Adrenal gland (tissue), 12 donors: ENCODE data around the gene PNPLA3. TPM values are rescaled to one million over a fixed set of nuclear protein-coding genes. Genes with fewer than 3 reads are reported as not detected.

Experiments used
- DNase-seq, 7 donors: peaks; one replicate each; pipeline ENCODE4 v3.0.0-alpha.2; 2019 to 2020
- H3K27ac ChIP-seq, 5 donors: fragments of 200-600 bp; sonication (generic) in 4 of 5; 1 replicate in 3 of 5; 2 replicates in 2 of 5; pipeline versions ENCODE4 v1.5.1 to v1.8.0; 2016 to 2020; ENCODE audit warnings: mild to moderate bottlenecking in 1 of 5
- H3K27me3 ChIP-seq: fragments of 200-600 bp; 2 replicates; pipeline ENCODE4 v1.8.0; 2021
- H3K36me3 ChIP-seq, 2 donors: fragments of 200-600 bp; replicated peaks in 1 of 2; 1 replicate in 1 of 2; 2 replicates in 1 of 2; pipeline versions ENCODE4 v1.5.1 to v1.8.0; 2018 to 2022
- H3K4me1 ChIP-seq, 2 donors: fragments of 200-600 bp; replicated peaks in 1 of 2; 1 replicate in 1 of 2; 2 replicates in 1 of 2; pipeline versions ENCODE4 v1.5.1 to v1.8.0; 2018 to 2021
- H3K4me3 ChIP-seq, 4 donors: fragments of 200-600 bp; sonication (generic) in 3 of 4; one replicate each; pipeline ENCODE4 v1.5.1; 2016 to 2018
- H3K9me3 ChIP-seq, 3 donors: fragments of 200-600 bp; sonication (generic) in 1 of 3; replicated peaks in 1 of 3; 1 replicate in 2 of 3; 2 replicates in 1 of 3; pipeline versions ENCODE4 v1.5.1 to v1.8.0; 2016 to 2021
- POLR2A ChIP-seq, 2 donors: fragments of 450-650 bp; IDR thresholded peaks; one replicate each; pipeline ENCODE4 v1.6.1; 2017; ENCODE audit warnings: antibody characterized with exemption in 2 of 2, mild to moderate bottlenecking in 2 of 2, moderate library complexity in 1 of 2
- WGBS, 4 donors: extraction: QIAGEN DNeasy Blood & Tissue Kit in 2 of 4; methylation state at CpG; one replicate each; pipeline versions ENCODE4 v1.1.5 to v1.1.7; 2013 to 2017; 5-methylcytosine and 5-hydroxymethylcytosine counted together
- intact Hi-C, 2 donors: fragments of 100-400 bp; cut with DNase I; formaldehyde crosslinking; loops; one replicate each; pipeline versions ENCODE4 v1.14.1 to v1.15.0; 2022 to 2023
- polyA plus RNA-seq, 3 donors: library from polyadenylated mRNA; stranded (reverse); fragments of 200-250 nt in 2 of 3; fragments of 350-450 nt in 1 of 3; fragmentation: Illumina TruSeq in 1 of 3; extraction: RNeasy Lipid Tissue Mini Kit (QIAGEN cat#74804) in 1 of 3; gene quantifications; one replicate each; pipeline ENCODE4 v1.2.3, GENCODE V29; 2013 to 2014
- total RNA-seq, 9 donors: library from RNA; depleted of rRNA in 4 of 9; stranded (reverse); fragments of >200 nt in 4 of 9; fragments of 120-200 nt in 1 of 9; fragmentation: NEBNext Ultra II Directional in 1 of 9; extraction: Animal tissue kit (Norgen Biotek cat#: 25700) in 1 of 9; gene quantifications; one replicate each; pipeline versions ENCODE4 v1.1.0 to v1.2.4, GENCODE V29; 2013 to 2023
- TF ChIP-seq, protein P1 (sequence below), 6 experiments: fragments of 450-650 bp in 4 of 6; fragments of 200-600 bp in 2 of 6; sonication (generic) in 1 of 6; IDR thresholded peaks; 1 replicate in 5 of 6; 2 replicates in 1 of 6; pipeline versions ENCODE4 v1.5.1 to v1.8.0; 2016 to 2021; ENCODE audit warnings: antibody characterized with exemption in 6 of 6, mild to moderate bottlenecking in 2 of 6, moderate library complexity in 1 of 6
- donor health status: healthy with polysubstance abuse.
- donor health status: Bipolar disorder and iron deficiency.
- donor health status: DM: yes; HTN: yes; CAD: no.
- donor health status: DM: no; HTN: no; CAD: no.
- donor health status: DM: no; HTN: no; CAD: no.
- donor health status: DM: yes; HTN: yes; CAD: no.

The PNPLA3 gene
- total and polyA plus RNA-seq, 12 donors: 0.15 to 4.4 (median 0.42) TPM; not detected in 1

DNA sequence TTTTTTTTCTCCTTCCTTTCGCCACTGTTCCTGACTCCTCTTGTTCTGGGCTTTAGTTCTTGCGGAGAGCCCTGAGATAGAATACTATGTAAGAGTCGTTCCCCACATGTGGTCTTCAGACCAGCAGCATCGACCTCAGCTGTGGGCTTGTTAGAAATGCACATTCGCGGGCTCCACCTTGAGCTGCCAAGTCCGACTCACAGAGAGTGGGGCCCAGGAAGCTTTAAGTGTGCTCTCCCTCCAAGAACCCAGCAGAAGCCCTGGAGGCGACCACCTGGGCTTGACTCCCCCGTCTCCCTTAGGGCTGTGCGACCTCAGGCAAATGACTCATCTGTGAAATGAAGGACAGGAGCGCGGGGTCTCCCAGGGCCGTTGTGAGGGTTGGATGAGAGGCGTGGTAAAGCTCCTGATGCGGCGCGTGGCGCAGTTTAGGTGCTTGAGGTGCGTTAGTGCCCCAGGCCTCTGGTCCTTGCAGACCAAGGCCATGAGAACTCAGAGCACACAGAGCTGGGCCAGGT lies 50.5 kb downstream of the PNPLA3 start:
- 77 to 82% (median 80%) methylated on average over 19 of the region's 19 CpGs for WGBS, 4 donors
- H3K36me3 ChIP-seq: peaks cover 0 to 78% of the 10 kb centered on the region in 2 donors

DNA sequence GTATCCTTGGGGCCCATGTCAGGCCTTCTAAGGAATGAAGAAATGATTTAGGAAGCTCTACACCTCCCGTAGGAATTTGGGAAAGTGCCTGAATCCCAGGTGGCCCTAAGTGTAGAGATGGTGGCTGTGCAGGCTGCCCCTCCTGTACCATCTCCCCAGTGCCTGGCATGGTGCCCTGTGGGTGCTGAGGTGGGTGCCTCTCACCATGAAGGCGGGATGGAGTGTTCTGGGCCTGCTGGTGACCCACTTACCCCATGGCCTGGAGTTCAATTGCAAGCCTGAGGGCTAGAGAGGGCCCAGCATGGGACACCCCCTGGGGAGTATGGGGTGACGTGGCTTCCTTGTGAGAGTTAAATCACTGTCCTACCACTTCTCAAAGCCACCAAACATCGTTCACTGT lies 51.4 kb downstream of the PNPLA3 start:
- no peaks in the 10 kb centered on the region for H3K9me3 ChIP-seq
- no peak overlapping the region for H3K27ac ChIP-seq
- intact Hi-C loops: no loop called here
- no peaks in the 10 kb centered on the region for H3K27me3 ChIP-seq
- DNase-seq: no peak
- no peaks in the 10 kb centered on the region for H3K4me1 ChIP-seq
- no peak overlapping the region for H3K4me3 ChIP-seq
- no peak for TF ChIP-seq POLR2A (IDR thresholded peaks at IDR 0.05)
- TF ChIP-seq, protein P1, sequence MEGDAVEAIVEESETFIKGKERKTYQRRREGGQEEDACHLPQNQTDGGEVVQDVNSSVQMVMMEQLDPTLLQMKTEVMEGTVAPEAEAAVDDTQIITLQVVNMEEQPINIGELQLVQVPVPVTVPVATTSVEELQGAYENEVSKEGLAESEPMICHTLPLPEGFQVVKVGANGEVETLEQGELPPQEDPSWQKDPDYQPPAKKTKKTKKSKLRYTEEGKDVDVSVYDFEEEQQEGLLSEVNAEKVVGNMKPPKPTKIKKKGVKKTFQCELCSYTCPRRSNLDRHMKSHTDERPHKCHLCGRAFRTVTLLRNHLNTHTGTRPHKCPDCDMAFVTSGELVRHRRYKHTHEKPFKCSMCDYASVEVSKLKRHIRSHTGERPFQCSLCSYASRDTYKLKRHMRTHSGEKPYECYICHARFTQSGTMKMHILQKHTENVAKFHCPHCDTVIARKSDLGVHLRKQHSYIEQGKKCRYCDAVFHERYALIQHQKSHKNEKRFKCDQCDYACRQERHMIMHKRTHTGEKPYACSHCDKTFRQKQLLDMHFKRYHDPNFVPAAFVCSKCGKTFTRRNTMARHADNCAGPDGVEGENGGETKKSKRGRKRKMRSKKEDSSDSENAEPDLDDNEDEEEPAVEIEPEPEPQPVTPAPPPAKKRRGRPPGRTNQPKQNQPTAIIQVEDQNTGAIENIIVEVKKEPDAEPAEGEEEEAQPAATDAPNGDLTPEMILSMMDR (IDR thresholded peaks at IDR 0.05): no peak
- 67 to 91% (median 76%) methylated on average over 1 to 4 of the region's 4 CpGs for WGBS, 4 donors
- H3K36me3 ChIP-seq: peaks cover 0 to 84% of the 10 kb centered on the region in 2 donors

More for the DNA sequence above, 50.5 kb downstream of the PNPLA3 start:
- H3K27me3 ChIP-seq: no peaks in the 10 kb centered on the region
- no peak overlapping the region for H3K4me3 ChIP-seq
- H3K9me3 ChIP-seq: no peaks in the 10 kb centered on the region
- intact Hi-C loops: no loop called here
- H3K4me1 ChIP-seq: no peaks in the 10 kb centered on the region
- H3K27ac ChIP-seq: no peak overlapping the region
- DNase-seq: no peak
- TF ChIP-seq, protein P1 (IDR thresholded peaks at IDR 0.05): no peak
- no peak for TF ChIP-seq POLR2A (IDR thresholded peaks at IDR 0.05)

DNA sequence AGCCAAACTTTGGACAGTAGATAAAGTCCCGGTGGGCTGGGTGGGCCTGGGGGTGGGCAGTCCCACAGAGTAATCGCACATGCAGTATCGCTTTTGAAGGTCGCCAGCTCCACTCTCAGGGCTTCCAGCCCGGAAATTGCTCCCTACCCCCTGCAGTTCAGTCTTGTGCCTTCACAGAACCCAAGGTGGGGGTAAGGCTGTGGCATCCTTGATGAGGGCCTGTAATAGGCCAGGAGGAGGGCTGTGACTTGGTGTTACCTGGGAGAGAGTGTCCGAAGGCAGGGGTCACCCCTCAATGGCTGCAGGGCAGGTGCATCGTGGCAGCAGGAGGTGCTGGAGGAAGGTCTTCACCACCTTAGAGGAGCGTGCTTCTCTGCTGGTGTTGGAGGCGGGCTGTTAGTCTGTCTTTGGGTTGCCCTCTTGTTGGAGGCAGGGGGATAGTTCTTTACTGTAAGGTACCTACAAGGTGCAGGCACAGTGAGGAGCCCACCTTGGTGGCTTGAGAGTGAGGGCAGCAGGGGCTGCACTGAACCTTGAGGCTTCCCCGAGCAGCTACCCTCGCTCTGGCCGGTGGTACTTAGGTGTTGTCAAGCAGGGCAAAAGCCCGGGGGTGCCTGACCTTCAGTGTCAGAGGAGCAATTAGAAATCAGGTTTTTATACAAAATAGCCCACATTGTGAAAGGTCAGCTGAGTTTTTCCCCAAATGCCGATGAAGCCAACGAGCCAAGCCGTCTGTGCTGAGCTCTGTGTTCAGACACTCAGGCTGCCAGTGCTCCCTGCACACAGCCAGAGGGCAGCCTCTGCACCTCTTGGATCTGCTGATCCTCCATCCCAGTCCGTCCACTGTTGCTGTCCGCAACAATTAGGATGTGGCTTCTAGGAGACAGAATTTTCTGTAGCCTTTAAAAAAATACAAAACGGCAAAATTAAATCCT lies 53.5 kb downstream of the PNPLA3 start:
- no peaks in the 10 kb centered on the region for H3K27me3 ChIP-seq
- no peaks in the 10 kb centered on the region for H3K9me3 ChIP-seq
- intact Hi-C loops: no loop called here
- TF ChIP-seq POLR2A (IDR thresholded peaks at IDR 0.05): no peak
- peaks cover 0 to 92% of the 10 kb centered on the region in 2 donors for H3K36me3 ChIP-seq
- H3K27ac ChIP-seq: no peak overlapping the region
- DNase-seq: no peak
- 85 to 91% (median 87%) methylated on average over 13 to 19 of the region's 19 CpGs for WGBS, 4 donors
- H3K4me1 ChIP-seq: no peaks in the 10 kb centered on the region
- H3K4me3 ChIP-seq: no peak overlapping the region

- no peak for TF ChIP-seq POLR2A (IDR thresholded peaks at IDR 0.05)
- TF ChIP-seq, protein P1 (IDR thresholded peaks at IDR 0.05): no peak
- no peak for DNase-seq
- H3K4me3 ChIP-seq: no peak overlapping the region
- no peaks in the 10 kb centered on the region for H3K4me1 ChIP-seq
- WGBS, 4 donors: 85 to 94% (median 87%) methylated on average over 4 of the region's 4 CpGs
- H3K9me3 ChIP-seq: no peaks in the 10 kb centered on the region
- H3K36me3 ChIP-seq: peaks cover 0 to 92% of the 10 kb centered on the region in 2 donors
- no peak overlapping the region for H3K27ac ChIP-seq
- H3K27me3 ChIP-seq: no peaks in the 10 kb centered on the region
- intact Hi-C loops: no loop called here
These were observed 55.0 kb downstream of the PNPLA3 start for GRCh38 chr22:43978558-43978957.
